ENCODE results near the gene CACNA1G. TPM values are rescaled to one million over a fixed set of nuclear protein-coding genes. Genes with fewer than 3 reads are reported as not detected.
A peak's percentile ranks its signal among the peaks of the same experiment; 100 is the strongest.

Gene CACNA1G
- total RNA-seq, result under 1 TPM; under 0.01 to 0.14 TPM
- under 1 TPM in 1 of 2 donors, not detected in 1; 0.01 TPM for polyA plus RNA-seq

DNA sequence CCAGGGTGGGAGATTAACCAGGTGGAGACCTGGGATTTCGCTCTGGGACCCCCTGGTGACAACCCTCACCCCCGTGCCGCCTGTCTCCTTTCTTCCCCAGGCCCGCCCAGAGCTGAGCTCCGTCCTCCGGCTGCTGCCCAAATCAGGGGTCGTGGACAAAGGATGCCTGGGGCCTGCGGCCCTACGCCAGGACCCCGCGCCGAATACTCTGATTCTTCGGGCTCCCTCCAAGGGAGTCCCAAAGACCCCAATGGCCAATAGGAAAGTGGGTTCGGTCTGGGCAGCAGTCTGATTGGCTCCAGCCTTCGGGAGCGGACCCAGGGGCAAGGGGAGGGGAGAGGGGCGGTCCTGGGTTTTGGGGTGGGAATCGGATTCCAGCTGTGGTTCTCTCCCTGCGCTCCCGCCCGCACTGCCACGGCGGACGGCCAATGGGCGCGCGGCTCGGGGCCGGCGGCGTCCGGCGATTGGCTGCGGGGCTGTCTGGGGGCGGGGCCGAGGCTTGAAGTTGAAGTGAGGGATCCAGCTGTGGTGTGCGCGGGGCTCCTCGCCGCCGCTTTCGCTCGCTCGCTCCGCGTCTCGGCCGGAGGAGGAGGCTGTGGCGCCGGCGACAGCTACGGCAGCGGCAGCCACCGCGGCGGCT lies at the start of gene CACNA1G:
TSS of gene CACNA1G (plus strand) at position 531 of the 640 bp plus-strand sequence. CDS start 745 bp downstream, outside the sequence.
- Histone ChIP-seq H3K9me3 (ENCODE audit: control insufficient read depth in 4 of 4, low read length in 3 of 4) (no peaks in the 10 kb centered on the region), H3K27me3 (ENCODE audit: control insufficient read depth in 4 of 4, insufficient read depth in 4 of 4, low read length in 3 of 4) (peaks cover 0 to 6% (median 3%) of the 10 kb centered on the region in 4 donors)

DNA sequence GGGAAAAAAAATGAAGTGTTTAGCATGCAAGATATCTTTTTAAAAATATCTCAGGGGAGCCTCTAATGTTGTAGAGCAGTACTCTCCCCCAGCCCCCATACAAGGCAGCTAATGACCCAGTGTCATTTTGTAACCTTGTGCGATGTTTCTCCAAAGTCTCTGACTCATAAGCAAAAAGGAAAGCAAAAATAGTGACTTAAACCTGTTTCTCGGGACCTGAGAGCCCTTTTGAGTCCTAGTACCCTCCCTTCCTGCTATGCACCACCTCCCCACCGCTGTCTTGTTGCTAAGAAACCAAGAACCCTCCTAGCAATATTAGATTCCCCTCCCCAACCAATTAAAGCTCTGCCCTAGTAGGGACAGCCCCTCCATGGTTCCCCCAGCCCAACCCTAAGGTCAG lies 49.5 kb upstream of the CACNA1G start:
- Histone ChIP-seq H3K4me3 (ENCODE audit: low read depth in 1 of 3, low read length in 3 of 3) (no peak overlapping the region), H3K4me1 (ENCODE audit: control insufficient read depth in 4 of 4, insufficient read depth in 4 of 4, low read length in 3 of 4) (peaks cover 2 to 22% (median 14%) of the 10 kb centered on the region in 4 donors), H3K27ac (ENCODE audit: low read depth in 1 of 2, low read length in 2 of 2) (no peak overlapping the region), H3K36me3 (ENCODE audit: control insufficient read depth in 4 of 4, insufficient read depth in 3 of 4, low read depth in 1 of 4, low read length in 3 of 4) (no peaks in the 10 kb centered on the region), H3K9ac (ENCODE audit: low read depth in 1 of 2, low read length in 2 of 2) (no peak overlapping the region), H3K27me3 (ENCODE audit: control insufficient read depth in 4 of 4, insufficient read depth in 4 of 4, low read length in 3 of 4) (no peaks in the 10 kb centered on the region), H3K9me3 (ENCODE audit: control insufficient read depth in 4 of 4, low read length in 3 of 4) (no peaks in the 10 kb centered on the region)
- TF ChIP-seq HNF4A (conservative IDR thresholded peaks at IDR 0.05) (no peak), MAX (IDR thresholded peaks at IDR 0.05) (no peak), RXRA (IDR thresholded peaks at IDR 0.05) (no peak)
- no peak for DNase-seq (ENCODE audit: low spot score)
- 81% methylated on average over 3 of the region's 3 CpGs for WGBS

More for the DNA sequence above, at the start of gene CACNA1G:
- peaks cover 11 to 21% (median 17%) of the 10 kb centered on the region in 4 donors for H3K4me1 ChIP-seq (ENCODE audit: control insufficient read depth in 4 of 4, insufficient read depth in 4 of 4, low read length in 3 of 4)
- peaks cover 0 to 4% (median 0%) of the 10 kb centered on the region in 4 donors for H3K36me3 ChIP-seq (ENCODE audit: control insufficient read depth in 4 of 4, insufficient read depth in 3 of 4, low read depth in 1 of 4, low read length in 3 of 4)
- TF ChIP-seq, protein P1, sequence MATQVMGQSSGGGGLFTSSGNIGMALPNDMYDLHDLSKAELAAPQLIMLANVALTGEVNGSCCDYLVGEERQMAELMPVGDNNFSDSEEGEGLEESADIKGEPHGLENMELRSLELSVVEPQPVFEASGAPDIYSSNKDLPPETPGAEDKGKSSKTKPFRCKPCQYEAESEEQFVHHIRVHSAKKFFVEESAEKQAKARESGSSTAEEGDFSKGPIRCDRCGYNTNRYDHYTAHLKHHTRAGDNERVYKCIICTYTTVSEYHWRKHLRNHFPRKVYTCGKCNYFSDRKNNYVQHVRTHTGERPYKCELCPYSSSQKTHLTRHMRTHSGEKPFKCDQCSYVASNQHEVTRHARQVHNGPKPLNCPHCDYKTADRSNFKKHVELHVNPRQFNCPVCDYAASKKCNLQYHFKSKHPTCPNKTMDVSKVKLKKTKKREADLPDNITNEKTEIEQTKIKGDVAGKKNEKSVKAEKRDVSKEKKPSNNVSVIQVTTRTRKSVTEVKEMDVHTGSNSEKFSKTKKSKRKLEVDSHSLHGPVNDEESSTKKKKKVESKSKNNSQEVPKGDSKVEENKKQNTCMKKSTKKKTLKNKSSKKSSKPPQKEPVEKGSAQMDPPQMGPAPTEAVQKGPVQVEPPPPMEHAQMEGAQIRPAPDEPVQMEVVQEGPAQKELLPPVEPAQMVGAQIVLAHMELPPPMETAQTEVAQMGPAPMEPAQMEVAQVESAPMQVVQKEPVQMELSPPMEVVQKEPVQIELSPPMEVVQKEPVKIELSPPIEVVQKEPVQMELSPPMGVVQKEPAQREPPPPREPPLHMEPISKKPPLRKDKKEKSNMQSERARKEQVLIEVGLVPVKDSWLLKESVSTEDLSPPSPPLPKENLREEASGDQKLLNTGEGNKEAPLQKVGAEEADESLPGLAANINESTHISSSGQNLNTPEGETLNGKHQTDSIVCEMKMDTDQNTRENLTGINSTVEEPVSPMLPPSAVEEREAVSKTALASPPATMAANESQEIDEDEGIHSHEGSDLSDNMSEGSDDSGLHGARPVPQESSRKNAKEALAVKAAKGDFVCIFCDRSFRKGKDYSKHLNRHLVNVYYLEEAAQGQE (IDR thresholded peaks at IDR 0.05), result no peak
- TF ChIP-seq HNF4G (IDR thresholded peaks at IDR 0.05) (no peak), CTCF (IDR thresholded peaks at IDR 0.05; ENCODE audit: low read depth, low read length, missing input control) (no peak), NR2F2 (IDR thresholded peaks at IDR 0.05) (no peak), JUND (IDR thresholded peaks at IDR 0.05) (no peak), RXRA (IDR thresholded peaks at IDR 0.05) (no peak), SP1 (IDR thresholded peaks at IDR 0.05) (no peak), FOXA2 (IDR thresholded peaks at IDR 0.05) (no peak), RAD21 (IDR thresholded peaks at IDR 0.05) (no peak), ATF3 (IDR thresholded peaks at IDR 0.05) (no peak), FOXA1 (IDR thresholded peaks at IDR 0.05) (no peak), EGR1 (IDR thresholded peaks at IDR 0.05; ENCODE audit: low read depth in 2 of 2) (no peak)
- peak within 1 kb of the TSS in 1 of 3 donors; percentile 49 for H3K4me3 ChIP-seq (ENCODE audit: low read depth in 1 of 3, low read length in 3 of 3)
- H3K27ac ChIP-seq (ENCODE audit: low read depth in 1 of 2, low read length in 2 of 2), result no peak within 1 kb of the TSS
- DNase-seq (ENCODE audit: low spot score), result peak; percentile 86
- WGBS, result 2% methylated on average over 56 of the region's 56 CpGs
- no peak within 1 kb of the TSS for H3K9ac ChIP-seq (ENCODE audit: low read depth in 1 of 2, low read length in 2 of 2)

All from liver (tissue), 9 donors.